HCT116 (cell line): ENCODE results near the gene IL1RAPL1. TPM values are rescaled to one million over a fixed set of nuclear protein-coding genes. Genes with fewer than 3 reads are reported as not detected.

ENCODE experiments used
- ATAC-seq: fragments of 200-7000 bp; cut with Tn5 transposase; 2 replicates; pipeline ENCODE4 v1.9.1; 2020; ENCODE audit warnings: mild to moderate bottlenecking, moderate library complexity
- BruUV-seq: library from RNA; stranded (reverse); fragments of 400-500 nt; replicated peaks from 2 replicates; lab custom pipeline; 2021; lab: Mats Ljungman, UMichigan
- CTCF ChIA-PET: fragments of 300-600 bp; sonication (Branson Sonifier 250); formaldehyde crosslinking; loops from one replicate; lab custom pipeline; 2021; ENCODE audit warnings: antibody characterized with exemption; lab: Charles Lee
- POLR2A ChIA-PET: fragments of 300-600, 350-600 bp; sonication (Branson Sonifier 250); formaldehyde crosslinking; loops from one replicate; lab custom pipeline; 2021; ENCODE audit warnings: antibody characterized with exemption; lab: Charles Lee
- RAD21 ChIA-PET, 2 experiments: fragments of 300-600 bp; sonication (Branson Sonifier 250); formaldehyde crosslinking; loops; one replicate each; lab custom pipeline; 2023; ENCODE audit warnings: low total read pairs in 2 of 2; ENCODE audit not compliant: uncharacterized antibody in 2 of 2, unreplicated experiment in 2 of 2, low non-redundant PET in 1 of 2; lab: Charles Lee
- DNase-seq: peaks from one replicate; pipeline ENCODE4 v3.0.0-alpha.2; 2010; ENCODE audit warnings: low read depth, low spot score
- H2AFZ ChIP-seq: fragments of 200-600 bp; shearing (Covaris generic), sonication (generic); 2 replicates; pipeline ENCODE4 v1.6.1; 2017; ENCODE audit warnings: low read depth, mixed run types, mixed read lengths, antibody characterized with exemption, low read length; ENCODE audit not compliant: poor library complexity, severe bottlenecking
- H3K27ac ChIP-seq: 2 replicates; pipeline ENCODE4 v1.5.1; 2012; ENCODE audit warnings: low read depth, low read length
- H3K27me3 ChIP-seq: fragments of 200-600 bp; sonication (generic); 2 replicates; pipeline ENCODE4 v1.6.1; 2016; ENCODE audit warnings: mixed run types, low read length, mixed read lengths; ENCODE audit not compliant: insufficient read depth
- H3K36me3 ChIP-seq, 2 experiments: fragments of 200-500 bp in 1 of 2; fragments of 200-600 bp in 1 of 2; sonication (Bioruptor generic) in 1 of 2; sonication (generic) in 1 of 2; 2 replicates each; pipeline versions ENCODE4 v1.5.1 to v1.6.1; 2014 to 2016; ENCODE audit warnings: low read length in 2 of 2, inconsistent platforms in 1 of 2, mixed read lengths in 1 of 2, mixed run types in 1 of 2; ENCODE audit not compliant: insufficient read depth in 2 of 2, control insufficient read depth in 1 of 2
- H3K4me1 ChIP-seq, 2 experiments: fragments of 200-600 bp in 1 of 2; sonication (generic) in 1 of 2; 2 replicates each; pipeline versions ENCODE4 v1.5.1 to v1.6.1; 2012 to 2017; ENCODE audit warnings: low read length in 2 of 2, inconsistent platforms in 1 of 2, mild to moderate bottlenecking in 1 of 2, mixed read lengths in 1 of 2, mixed run types in 1 of 2, moderate library complexity in 1 of 2; ENCODE audit not compliant: insufficient read depth in 2 of 2, control insufficient read depth in 1 of 2
- H3K4me2 ChIP-seq: fragments of 200-600 bp; sonication (generic); 2 replicates; pipeline ENCODE4 v1.6.1; 2017; ENCODE audit warnings: mixed run types, low read length, mixed read lengths
- H3K4me3 ChIP-seq, 2 experiments: fragments of 200-600 bp in 1 of 2; sonication (generic) in 1 of 2; replicated peaks in 1 of 2; 2 replicates each; pipeline ENCODE4 v1.5.1; 2011 to 2016; ENCODE audit warnings: low read length in 2 of 2, control low read depth in 1 of 2, low read depth in 1 of 2, mild to moderate bottlenecking in 1 of 2, mixed read lengths in 1 of 2, mixed run types in 1 of 2
- H3K79me2 ChIP-seq: fragments of 200-600 bp; sonication (generic); 2 replicates; pipeline ENCODE4 v1.6.1; 2017; ENCODE audit warnings: mild to moderate bottlenecking, mixed run types, low read length, moderate library complexity, mixed read lengths; ENCODE audit not compliant: insufficient read depth
- H3K9ac ChIP-seq: fragments of 200-600 bp; sonication (generic); 2 replicates; pipeline ENCODE4 v1.6.1; 2016; ENCODE audit warnings: low read length, mixed read lengths
- H3K9me2 ChIP-seq: fragments of 200-600 bp; sonication (generic), shearing (Covaris generic); 2 replicates; pipeline ENCODE4 v1.6.1; 2017; ENCODE audit warnings: mixed run types, mild to moderate bottlenecking, moderate library complexity; ENCODE audit not compliant: insufficient read depth
- H3K9me3 ChIP-seq, 2 experiments: fragments of 200-500 bp in 1 of 2; fragments of 200-600 bp in 1 of 2; sonication (Bioruptor generic) in 1 of 2; sonication (generic) in 1 of 2; 2 replicates each; pipeline ENCODE4 v1.6.1; 2014 to 2017; ENCODE audit warnings: low read length in 2 of 2, mixed read lengths in 2 of 2, inconsistent platforms in 1 of 2, low read depth in 1 of 2, mild to moderate bottlenecking in 1 of 2, mixed run types in 1 of 2, moderate library complexity in 1 of 2; ENCODE audit not compliant: control insufficient read depth in 1 of 2, insufficient read depth in 1 of 2
- H4K20me1 ChIP-seq: fragments of 200-600 bp; sonication (generic), shearing (Covaris generic); 2 replicates; pipeline ENCODE4 v1.6.1; 2017; ENCODE audit warnings: mixed run types, mild to moderate bottlenecking, moderate library complexity; ENCODE audit not compliant: insufficient read depth
- EGR1 ChIP-seq: IDR thresholded peaks from 2 replicates; pipeline ENCODE4 v1.6.1; 2012; ENCODE audit warnings: low read depth
- ELF1 ChIP-seq: IDR thresholded peaks from 2 replicates; pipeline ENCODE4 v1.6.1; 2012; ENCODE audit warnings: low read depth, borderline replicate concordance
- JUND ChIP-seq: IDR thresholded peaks from 2 replicates; pipeline ENCODE4 v1.6.1; 2012
- MAX ChIP-seq: IDR thresholded peaks from 2 replicates; pipeline ENCODE4 v1.6.1; 2012
- POLR2AphosphoS5 ChIP-seq: IDR thresholded peaks from 2 replicates; pipeline ENCODE4 v1.6.1; 2011; ENCODE audit warnings: mild to moderate bottlenecking, low read depth, low read length, moderate library complexity
- SIN3A ChIP-seq: IDR thresholded peaks from 2 replicates; pipeline ENCODE4 v1.6.1; 2012; ENCODE audit warnings: low read depth
- SRF ChIP-seq: IDR thresholded peaks from 2 replicates; pipeline ENCODE4 v1.6.1; 2012; ENCODE audit warnings: low read depth
- YY1 ChIP-seq: IDR thresholded peaks from 2 replicates; pipeline ENCODE4 v1.6.1; 2011; ENCODE audit warnings: low read length, low read depth, moderate library complexity, mild to moderate bottlenecking; ENCODE audit not compliant: insufficient replicate concordance; ENCODE audit errors: extremely low read depth
- ZFX ChIP-seq: fragments of 450-650 bp; IDR thresholded peaks from 2 replicates; pipeline ENCODE4 v1.6.1; 2017
- ZNF274 ChIP-seq: fragments of 200-500 bp; sonication (Bioruptor generic); IDR thresholded peaks from 2 replicates; pipeline ENCODE4 v1.6.1; 2014; ENCODE audit warnings: mild to moderate bottlenecking, low read depth, low read length, inconsistent platforms
- intact Hi-C: fragments of 100-400 bp; cut with micrococcal nuclease; formaldehyde crosslinking; loops from 2 replicates; pipeline ENCODE4 v1.10.0; 2022
- total RNA-seq: library from RNA; stranded (reverse); gene quantifications from one replicate; pipeline ENCODE4 v1.2.1, GENCODE V29; 2021; ENCODE audit not compliant: unreplicated experiment

The IL1RAPL1 gene
- total RNA-seq, 1 experiment from 2014 or later = 2.8 TPM

DNA sequence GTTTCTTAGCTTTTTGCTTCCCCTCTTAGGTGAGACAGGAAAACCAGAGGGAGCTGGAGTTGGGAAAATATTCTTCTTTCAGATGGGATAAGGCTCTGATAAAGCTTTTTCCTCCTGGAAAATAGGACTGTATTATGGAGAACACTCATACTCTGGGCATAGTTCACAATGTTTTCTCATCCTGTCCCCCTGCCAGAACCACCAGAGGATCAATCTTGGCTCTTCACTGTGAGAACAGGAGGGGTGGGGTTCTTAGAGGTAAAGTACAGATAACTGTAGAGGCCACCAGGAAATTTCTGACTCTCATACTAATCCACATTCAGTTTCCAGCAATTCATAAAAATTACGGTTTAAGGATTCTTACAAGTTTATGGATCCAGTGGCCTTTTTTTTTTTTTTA, 966.3 kb downstream of the IL1RAPL1 start (continued):
- TF ChIP-seq POLR2AphosphoS5 (no peak), ELF1 (no peak), MAX (no peak)

GRCh38 chrX:29555465-29556091, 968.3 kb downstream of the IL1RAPL1 start:
- no peak for TF ChIP-seq EGR1
- no peak for TF ChIP-seq POLR2AphosphoS5
- no peak for TF ChIP-seq MAX
- TF ChIP-seq SIN3A = no peak
- TF ChIP-seq YY1 = no peak
- TF ChIP-seq JUND = no peak
- TF ChIP-seq ZNF274 = no peak
- no peak for TF ChIP-seq SRF
- no peak for TF ChIP-seq ZFX
- DNase-seq = no peak
- no peak overlapping the region for H3K4me2 ChIP-seq

More at GRCh38 chrX:29555465-29556091, 968.3 kb downstream of the IL1RAPL1 start:
- no peaks in the 10 kb centered on the region for H3K4me1 ChIP-seq
- H3K27me3 ChIP-seq = no peaks in the 10 kb centered on the region
- no peak overlapping the region for H3K27ac ChIP-seq
- intact Hi-C loops = no loop called here
- no peak overlapping the region for H2AFZ ChIP-seq
- H3K4me3 ChIP-seq = no peak overlapping the region
- no peak overlapping the region for H3K9ac ChIP-seq
- no peaks in the 10 kb centered on the region for H3K9me3 ChIP-seq
- no peak for ATAC-seq
- no TSS peak for BruUV-seq
- ChIA-PET POLR2A (no interaction called here), RAD21 (no interaction called here), CTCF (no interaction called here)
- H3K36me3 ChIP-seq = no peaks in the 10 kb centered on the region
- no peaks in the 10 kb centered on the region for H3K9me2 ChIP-seq
- no peaks in the 10 kb centered on the region for H4K20me1 ChIP-seq
- H3K79me2 ChIP-seq = no peaks in the 10 kb centered on the region
